ENCODE data around the gene GABRA5. TPM values are rescaled to one million over a fixed set of nuclear protein-coding genes. Genes with fewer than 3 reads are reported as not detected.

GABRA5 gene
- total RNA-seq, 1 donor from 2014 or later, result not detected

GRCh38 chr15:26867200-26868007 is 542 bp downstream of the GABRA5 start:
- intact Hi-C loops (cut with micrococcal nuclease), result no loop called here
- no peaks in the 10 kb centered on the region for H3K4me1 Mint-ChIP-seq (ENCODE audit: low read depth)
- peaks cover 11% of the 10 kb centered on the region for H3K27me3 Mint-ChIP-seq (ENCODE audit: insufficient read depth)
- no peak overlapping the region for H3K27ac Mint-ChIP-seq
- no peak for DNase-seq (ENCODE audit: low spot score)
- H3K4me3 Mint-ChIP-seq, result no peak overlapping the region
- H3K9me3 Mint-ChIP-seq, result no peaks in the 10 kb centered on the region
- no peaks in the 10 kb centered on the region for H3K36me3 Mint-ChIP-seq (ENCODE audit: low read depth)

- H3K4me1 Mint-ChIP-seq (ENCODE audit: low read depth), result no peaks in the 10 kb centered on the region
- intact Hi-C loops (cut with micrococcal nuclease), result no loop called here
- H3K27me3 Mint-ChIP-seq (ENCODE audit: insufficient read depth), result peaks cover 9% of the 10 kb centered on the region
- DNase-seq (ENCODE audit: low spot score), result no peak
- H3K4me3 Mint-ChIP-seq, result no peak overlapping the region
- no peaks in the 10 kb centered on the region for H3K36me3 Mint-ChIP-seq (ENCODE audit: low read depth)
- no peak overlapping the region for H3K27ac Mint-ChIP-seq
- H3K9me3 Mint-ChIP-seq, result no peaks in the 10 kb centered on the region
These were observed 1.3 kb downstream of the GABRA5 start for GRCh38 chr15:26868029-26868685.

DNA sequence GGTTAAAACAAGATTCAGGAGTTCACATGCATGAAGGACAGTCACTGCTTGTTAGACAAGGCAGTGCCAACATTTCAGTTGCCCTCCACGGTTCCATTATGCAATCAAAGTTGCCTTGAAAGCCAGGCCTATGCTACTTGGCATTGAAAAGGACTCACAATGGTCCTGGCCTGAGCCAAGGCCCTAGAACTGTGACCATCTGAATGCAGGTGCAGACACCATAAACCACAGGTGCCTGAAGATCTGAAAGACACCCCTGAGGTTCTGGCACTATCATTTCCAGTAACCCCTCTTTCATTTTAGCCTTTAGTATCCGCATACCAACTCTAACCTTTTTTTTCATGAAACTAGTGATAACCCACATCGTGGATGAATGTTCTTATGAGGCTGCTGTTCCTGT is 2.8 kb downstream of the GABRA5 start:
- H3K9me3 Mint-ChIP-seq, result no peaks in the 10 kb centered on the region
- no peaks in the 10 kb centered on the region for H3K4me1 Mint-ChIP-seq (ENCODE audit: low read depth)
- H3K27me3 Mint-ChIP-seq (ENCODE audit: insufficient read depth), result peaks cover 9% of the 10 kb centered on the region
- intact Hi-C loops (cut with micrococcal nuclease), result no loop called here
- no peak overlapping the region for H3K4me3 Mint-ChIP-seq
- no peak overlapping the region for H3K27ac Mint-ChIP-seq
- DNase-seq (ENCODE audit: low spot score), result no peak
- no peaks in the 10 kb centered on the region for H3K36me3 Mint-ChIP-seq (ENCODE audit: low read depth)

GRCh38 chr15:26870346-26870745 is 3.5 kb downstream of the GABRA5 start:
- intact Hi-C loops (cut with micrococcal nuclease), result no loop called here
- DNase-seq (ENCODE audit: low spot score), result no peak
- Mint-ChIP-seq H3K4me3 (no peak overlapping the region), H3K27me3 (ENCODE audit: insufficient read depth) (peaks cover 9% of the 10 kb centered on the region), H3K9me3 (no peaks in the 10 kb centered on the region), H3K36me3 (ENCODE audit: low read depth) (no peaks in the 10 kb centered on the region), H3K4me1 (ENCODE audit: low read depth) (no peaks in the 10 kb centered on the region), H3K27ac (no peak overlapping the region)

GRCh38 chr15:26872206-26872605 is 5.3 kb downstream of the GABRA5 start:
- Mint-ChIP-seq H3K9me3 (no peaks in the 10 kb centered on the region), H3K27ac (no peak overlapping the region), H3K27me3 (ENCODE audit: insufficient read depth) (no peaks in the 10 kb centered on the region), H3K4me1 (ENCODE audit: low read depth) (no peaks in the 10 kb centered on the region), H3K4me3 (no peak overlapping the region), H3K36me3 (ENCODE audit: low read depth) (no peaks in the 10 kb centered on the region)
- intact Hi-C loops (cut with micrococcal nuclease), result no loop called here
- DNase-seq (ENCODE audit: low spot score), result no peak

GRCh38 chr15:26873846-26874245 is 7.0 kb downstream of the GABRA5 start:
- H3K4me1 Mint-ChIP-seq (ENCODE audit: low read depth), result no peaks in the 10 kb centered on the region
- no peak overlapping the region for H3K27ac Mint-ChIP-seq
- no peaks in the 10 kb centered on the region for H3K27me3 Mint-ChIP-seq (ENCODE audit: insufficient read depth)
- no peak overlapping the region for H3K4me3 Mint-ChIP-seq
- H3K36me3 Mint-ChIP-seq (ENCODE audit: low read depth), result no peaks in the 10 kb centered on the region
- DNase-seq (ENCODE audit: low spot score), result no peak
- H3K9me3 Mint-ChIP-seq, result no peaks in the 10 kb centered on the region
- intact Hi-C loops (cut with micrococcal nuclease), result no loop called here

GRCh38 chr15:26874774-26875475 is 8.1 kb downstream of the GABRA5 start:
- intact Hi-C loops (cut with micrococcal nuclease), result no loop called here
- no peak for DNase-seq (ENCODE audit: low spot score)
- Mint-ChIP-seq H3K27me3 (ENCODE audit: insufficient read depth) (no peaks in the 10 kb centered on the region), H3K9me3 (no peaks in the 10 kb centered on the region), H3K4me3 (no peak overlapping the region), H3K27ac (no peak overlapping the region), H3K36me3 (ENCODE audit: low read depth) (no peaks in the 10 kb centered on the region), H3K4me1 (ENCODE audit: low read depth) (no peaks in the 10 kb centered on the region)

DNA sequence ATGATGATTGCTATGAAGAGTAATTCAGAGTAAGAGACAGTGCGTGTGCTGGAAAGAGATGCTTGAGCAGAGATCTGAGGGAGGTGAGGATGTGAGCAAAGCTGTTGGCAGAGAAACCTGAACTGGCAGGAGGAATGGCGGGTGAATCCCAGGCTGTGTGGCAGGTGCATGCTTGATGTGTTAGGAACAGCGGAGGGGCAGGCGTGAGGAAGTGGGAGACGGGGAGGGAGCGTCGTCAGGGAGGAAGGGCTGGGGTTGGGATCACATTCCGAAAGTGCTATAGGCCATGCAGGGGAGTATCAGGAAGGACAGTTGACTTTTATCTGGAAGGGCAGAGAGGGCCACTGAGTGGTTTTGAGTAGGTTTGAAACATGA is 8.6 kb downstream of the GABRA5 start:
- H3K9me3 Mint-ChIP-seq, result no peaks in the 10 kb centered on the region
- intact Hi-C loops (cut with micrococcal nuclease), result no loop called here
- no peaks in the 10 kb centered on the region for H3K36me3 Mint-ChIP-seq (ENCODE audit: low read depth)
- no peaks in the 10 kb centered on the region for H3K27me3 Mint-ChIP-seq (ENCODE audit: insufficient read depth)
- DNase-seq (ENCODE audit: low spot score), result no peak
- H3K27ac Mint-ChIP-seq, result no peak overlapping the region
- H3K4me1 Mint-ChIP-seq (ENCODE audit: low read depth), result no peaks in the 10 kb centered on the region
- no peak overlapping the region for H3K4me3 Mint-ChIP-seq

DNA sequence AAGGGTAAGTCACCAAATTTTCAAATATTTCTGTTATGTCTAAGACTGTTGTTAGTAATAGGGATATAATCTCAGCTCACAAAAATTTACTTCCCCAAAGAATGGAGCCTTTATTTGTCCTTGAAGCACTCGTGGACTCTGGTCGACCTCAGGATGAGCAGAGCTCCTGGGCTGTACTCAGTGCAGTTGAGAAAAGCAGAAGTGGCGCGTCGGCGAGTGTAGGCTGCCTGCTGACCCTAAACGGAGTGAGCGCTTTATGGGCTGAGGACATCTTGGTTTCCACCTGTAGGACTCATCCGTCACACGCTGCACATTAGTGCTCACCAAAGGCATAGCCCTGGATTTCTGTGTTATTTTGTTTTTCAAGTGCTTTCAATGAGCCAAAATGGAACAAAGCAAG is 11.0 kb downstream of the GABRA5 start:
- H3K36me3 Mint-ChIP-seq (ENCODE audit: low read depth), result no peaks in the 10 kb centered on the region
- no peak for DNase-seq (ENCODE audit: low spot score)
- no peak overlapping the region for H3K27ac Mint-ChIP-seq
- intact Hi-C loops (cut with micrococcal nuclease), result no loop called here
- H3K27me3 Mint-ChIP-seq (ENCODE audit: insufficient read depth), result no peaks in the 10 kb centered on the region
- no peak overlapping the region for H3K4me3 Mint-ChIP-seq
- H3K4me1 Mint-ChIP-seq (ENCODE audit: low read depth), result no peaks in the 10 kb centered on the region
- no peaks in the 10 kb centered on the region for H3K9me3 Mint-ChIP-seq

DNA sequence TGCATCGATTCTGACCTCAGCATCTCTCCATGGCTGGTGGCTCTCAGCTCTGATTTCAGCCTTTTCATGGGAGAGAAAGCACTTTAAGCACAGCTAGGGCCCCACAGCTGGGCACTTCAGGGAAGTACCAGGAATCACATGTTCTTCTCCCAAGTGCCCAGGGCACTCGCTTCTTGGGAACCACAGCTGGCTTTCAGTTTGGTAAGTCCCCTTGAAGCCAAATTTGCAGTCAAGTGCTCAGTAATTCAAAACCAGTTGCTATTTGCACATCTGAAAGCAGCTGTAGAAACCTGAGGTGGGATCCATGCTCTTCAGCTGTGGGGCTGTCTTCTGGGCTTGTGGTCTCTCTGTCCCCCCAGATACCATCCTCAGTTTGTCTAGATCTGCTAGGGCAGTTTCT is 12.8 kb downstream of the GABRA5 start:
- no peak for DNase-seq (ENCODE audit: low spot score)
- Mint-ChIP-seq H3K36me3 (ENCODE audit: low read depth) (no peaks in the 10 kb centered on the region), H3K27me3 (ENCODE audit: insufficient read depth) (no peaks in the 10 kb centered on the region), H3K4me3 (no peak overlapping the region), H3K9me3 (no peaks in the 10 kb centered on the region), H3K4me1 (ENCODE audit: low read depth) (no peaks in the 10 kb centered on the region), H3K27ac (no peak overlapping the region)
- intact Hi-C loops (cut with micrococcal nuclease), result no loop called here

DNA sequence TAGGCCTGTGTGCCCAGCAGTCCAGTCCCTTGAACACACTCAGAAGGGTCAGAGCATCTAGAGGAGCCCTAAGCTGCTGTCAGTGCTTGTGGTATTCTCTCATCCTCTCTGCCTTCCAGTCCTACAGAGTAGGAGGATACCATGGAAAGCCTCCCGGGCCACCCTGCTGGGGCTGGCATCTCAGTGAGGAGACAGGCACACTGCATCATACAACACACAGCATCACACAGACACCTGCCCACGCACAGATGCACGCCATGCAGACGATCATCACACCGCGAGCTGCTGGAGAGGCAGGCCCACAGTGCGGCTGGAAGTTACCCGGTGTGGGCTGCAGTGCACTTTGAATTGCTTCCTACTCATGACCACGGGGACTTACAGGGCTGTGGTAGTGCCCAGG is 15.2 kb downstream of the GABRA5 start:
- H3K9me3 Mint-ChIP-seq, result no peaks in the 10 kb centered on the region
- no peak for DNase-seq (ENCODE audit: low spot score)
- intact Hi-C loops (cut with micrococcal nuclease), result no loop called here
- H3K27ac Mint-ChIP-seq, result no peak overlapping the region
- H3K4me1 Mint-ChIP-seq (ENCODE audit: low read depth), result no peaks in the 10 kb centered on the region
- H3K27me3 Mint-ChIP-seq (ENCODE audit: insufficient read depth), result no peaks in the 10 kb centered on the region
- H3K36me3 Mint-ChIP-seq (ENCODE audit: low read depth), result no peaks in the 10 kb centered on the region
- no peak overlapping the region for H3K4me3 Mint-ChIP-seq

- Mint-ChIP-seq H3K4me3 (no peak overlapping the region), H3K36me3 (ENCODE audit: low read depth) (no peaks in the 10 kb centered on the region), H3K4me1 (ENCODE audit: low read depth) (no peaks in the 10 kb centered on the region), H3K27me3 (ENCODE audit: insufficient read depth) (no peaks in the 10 kb centered on the region), H3K9me3 (no peaks in the 10 kb centered on the region), H3K27ac (no peak overlapping the region)
- intact Hi-C loops (cut with micrococcal nuclease), result no loop called here
- DNase-seq (ENCODE audit: low spot score), result no peak
These were observed 15.9 kb downstream of the GABRA5 start for GRCh38 chr15:26882616-26883365.

DNA sequence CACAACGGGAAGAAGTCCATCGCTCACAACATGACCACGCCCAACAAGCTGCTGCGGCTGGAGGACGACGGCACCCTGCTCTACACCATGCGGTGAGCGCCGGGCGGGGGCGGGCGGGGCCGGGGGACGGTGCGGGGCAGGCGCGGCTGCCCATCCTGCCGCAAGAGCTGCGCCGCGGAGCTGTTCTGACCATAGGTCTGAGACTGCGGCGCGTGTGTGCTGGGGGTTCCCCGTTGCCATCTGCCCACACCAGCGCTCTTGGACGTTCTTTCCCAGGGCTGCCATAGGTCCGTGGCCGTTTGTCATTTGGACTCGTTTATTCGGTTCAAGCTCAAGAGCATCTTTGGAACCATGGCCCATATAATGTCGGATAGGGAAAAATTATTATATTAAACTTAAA is 16.6 kb downstream of the GABRA5 start:
- no peak for DNase-seq (ENCODE audit: low spot score)
- Mint-ChIP-seq H3K4me1 (ENCODE audit: low read depth) (no peaks in the 10 kb centered on the region), H3K36me3 (ENCODE audit: low read depth) (no peaks in the 10 kb centered on the region), H3K4me3 (no peak overlapping the region), H3K27ac (no peak overlapping the region), H3K9me3 (no peaks in the 10 kb centered on the region), H3K27me3 (ENCODE audit: insufficient read depth) (no peaks in the 10 kb centered on the region)
- intact Hi-C loops (cut with micrococcal nuclease), result no loop called here

Measured in activated T-helper 1 cell treated with anti-CD3 and anti-CD28 coated beads, Interleukin-12 subunit alpha, Interleukin-12 subunit beta, Interleukin-2, Interleukin-4 antibody, amounts not matched to agents 30 ng/mL and 10 ng/mL and 1 ng/mL, durations not matched to agents 14 hours and 24 hours and 36 hours (primary cell).